HepG2 (cell line): ENCODE results near the gene ZNF627. TPM values are rescaled to one million over a fixed set of nuclear protein-coding genes. Genes with fewer than 3 reads are reported as not detected.

Source experiments
- ELF1 ChIP-seq: sonication (generic); formaldehyde crosslinking; IDR thresholded peaks from 2 replicates; pipeline ENCODE4 v1.4.0; 2020; ENCODE audit warnings: missing genetic modification reagents
- ESRRA ChIP-seq: sonication (generic); formaldehyde crosslinking; IDR thresholded peaks from 2 replicates; pipeline ENCODE4 v1.5.1; 2020; ENCODE audit warnings: mild to moderate bottlenecking, low read depth, missing genetic modification reagents
- ETV6 ChIP-seq: sonication (generic); formaldehyde crosslinking; conservative IDR thresholded peaks from 2 replicates; pipeline ENCODE4 v1.4.0; 2020; ENCODE audit warnings: missing genetic modification reagents
- GATAD1 ChIP-seq: IDR thresholded peaks from 2 replicates; pipeline ENCODE4 v1.6.1; 2016; ENCODE audit warnings: missing genetic modification reagents, missing compliant biosample characterization
- HNF4A ChIP-seq: sonication (generic); formaldehyde crosslinking; IDR thresholded peaks from 2 replicates; pipeline ENCODE4 v1.4.0; 2020; ENCODE audit warnings: missing genetic modification reagents
- KDM2A ChIP-seq: sonication (generic); formaldehyde crosslinking; IDR thresholded peaks from 2 replicates; pipeline ENCODE4 v1.4.0; 2020; ENCODE audit warnings: low read depth, missing genetic modification reagents, borderline replicate concordance
- MXD4 ChIP-seq: IDR thresholded peaks from 2 replicates; pipeline ENCODE4 v1.6.1; 2016; ENCODE audit warnings: mild to moderate bottlenecking, missing biosample characterization, missing genetic modification reagents
- NFYC ChIP-seq: IDR thresholded peaks from 2 replicates; pipeline ENCODE4 v1.6.1; 2016; ENCODE audit warnings: missing genetic modification reagents, missing compliant biosample characterization
- POLR2A ChIP-seq, 2 experiments: IDR thresholded peaks; 2 replicates each; pipeline ENCODE4 v1.6.1; 2011; ENCODE audit warnings: low read depth in 2 of 2, low read length in 2 of 2, mild to moderate bottlenecking in 1 of 2, moderate library complexity in 1 of 2; ENCODE audit not compliant: insufficient read depth in 1 of 2
- RAD21 ChIP-seq: fragments of 450-650 bp; formaldehyde crosslinking; IDR thresholded peaks from 2 replicates; pipeline ENCODE4 v1.5.0; 2020; ENCODE audit warnings: mild to moderate bottlenecking
- RARA ChIP-seq: IDR thresholded peaks from 2 replicates; pipeline ENCODE4 v1.6.1; 2016; ENCODE audit warnings: missing genetic modification reagents, missing compliant biosample characterization
- ZNF430 ChIP-seq: sonication (generic); formaldehyde crosslinking; IDR thresholded peaks from 2 replicates; pipeline ENCODE4 v1.9.0; 2021; ENCODE audit warnings: mild to moderate bottlenecking, missing genetic modification reagents
- ZNF629 ChIP-seq: sonication (generic); formaldehyde crosslinking; conservative IDR thresholded peaks from 2 replicates; pipeline ENCODE4 v1.5.0; 2020; ENCODE audit warnings: missing genetic modification reagents
- ZNF766 ChIP-seq: sonication (generic); formaldehyde crosslinking; IDR thresholded peaks from 2 replicates; pipeline ENCODE4 v1.5.0; 2020; ENCODE audit warnings: missing genetic modification reagents, borderline replicate concordance
- ZNF792 ChIP-seq: IDR thresholded peaks from 2 replicates; pipeline ENCODE4 v1.6.1; 2016
- polyA plus RNA-seq, 8 experiments: library from polyadenylated mRNA; depleted of rRNA in 3 of 8; stranded (reverse) in 7 of 8; unstranded in 1 of 8; fragments of >200 nt; fragmentation: Illumina TruSeq in 4 of 8; extraction: Trizol in 4 of 8; gene quantifications; 2 replicates each; pipeline versions ENCODE4 v1.2.1 to v1.2.3, GENCODE V29; 2011 to 2016; ENCODE audit warnings: low read depth in 4 of 8, missing spikeins in 1 of 8, mixed read lengths in 1 of 8; ENCODE audit not compliant: insufficient read depth in 1 of 8
- total RNA-seq, 5 experiments: library from RNA; depleted of rRNA; stranded (reverse); fragments of >200 nt; fragmentation: Illumina TruSeq; extraction: Trizol; gene quantifications; 2 replicates each; pipeline ENCODE4 v1.2.3, GENCODE V29; 2016; ENCODE audit warnings: low read depth in 1 of 5
- TF ChIP-seq, protein P1 (sequence below), 2 experiments: sonication (generic) in 1 of 2; formaldehyde crosslinking in 1 of 2; IDR thresholded peaks; 2 replicates each; pipeline versions ENCODE4 v1.4.0 to v1.6.1; 2016 to 2020; ENCODE audit warnings: borderline replicate concordance in 1 of 2, low read depth in 1 of 2, mild to moderate bottlenecking in 1 of 2, missing genetic modification reagents in 1 of 2
- TF ChIP-seq, protein P2 (sequence below): IDR thresholded peaks from 2 replicates; pipeline ENCODE4 v1.4.0; 2020; ENCODE audit warnings: mild to moderate bottlenecking, missing genetic modification reagents
- TF ChIP-seq, protein P3 (sequence below): IDR thresholded peaks from 2 replicates; pipeline ENCODE4 v1.6.1; 2016
- TF ChIP-seq, protein P4 (sequence below): sonication (generic); formaldehyde crosslinking; IDR thresholded peaks from 2 replicates; pipeline ENCODE4 v1.4.0; 2020; ENCODE audit warnings: missing genetic modification reagents, borderline replicate concordance

Gene ZNF627
- total and polyA plus RNA-seq, 2 of the 13 experiments (the other 11 are each of a cell fraction or from before 2014, with no cell fraction given): 4.2 to 12.7 TPM

DNA sequence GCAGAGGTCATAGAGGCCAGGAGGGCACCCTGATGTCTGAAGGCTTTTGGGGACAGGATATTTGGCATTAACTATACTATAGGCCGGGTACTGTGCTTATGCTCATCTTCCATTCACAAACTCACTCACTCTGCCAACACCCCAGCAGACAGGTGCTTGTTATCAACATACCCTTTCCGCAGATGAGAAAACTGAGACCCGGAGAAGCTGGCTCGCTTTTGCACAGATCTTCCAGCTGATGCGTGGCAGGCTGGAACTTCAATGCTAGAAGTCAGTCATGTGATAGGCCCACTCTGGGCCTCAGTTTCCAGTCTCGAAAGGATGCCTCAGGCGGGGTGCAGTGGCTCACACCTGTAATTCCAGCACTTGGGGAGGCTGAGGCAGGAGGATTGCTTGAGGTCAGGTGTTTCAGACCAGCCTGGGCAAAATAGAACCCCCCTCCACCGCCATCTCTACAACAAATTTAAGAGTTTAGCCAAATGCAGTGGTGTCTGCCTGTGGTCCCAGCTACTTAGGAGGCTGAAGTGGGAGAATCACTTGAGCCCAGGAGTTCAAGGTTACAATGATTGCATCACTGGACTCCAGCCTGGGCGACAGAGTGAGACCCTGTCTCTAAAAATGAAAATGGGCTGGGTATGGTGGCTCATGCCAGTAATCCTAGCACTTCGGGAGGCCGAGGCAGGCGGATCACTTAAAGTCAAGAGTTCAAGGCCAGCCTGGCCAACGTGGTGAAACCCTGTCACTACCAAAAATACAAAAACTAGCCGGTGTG is 49.2 kb upstream of the ZNF627 start (continued):
- TF ChIP-seq, protein P1, sequence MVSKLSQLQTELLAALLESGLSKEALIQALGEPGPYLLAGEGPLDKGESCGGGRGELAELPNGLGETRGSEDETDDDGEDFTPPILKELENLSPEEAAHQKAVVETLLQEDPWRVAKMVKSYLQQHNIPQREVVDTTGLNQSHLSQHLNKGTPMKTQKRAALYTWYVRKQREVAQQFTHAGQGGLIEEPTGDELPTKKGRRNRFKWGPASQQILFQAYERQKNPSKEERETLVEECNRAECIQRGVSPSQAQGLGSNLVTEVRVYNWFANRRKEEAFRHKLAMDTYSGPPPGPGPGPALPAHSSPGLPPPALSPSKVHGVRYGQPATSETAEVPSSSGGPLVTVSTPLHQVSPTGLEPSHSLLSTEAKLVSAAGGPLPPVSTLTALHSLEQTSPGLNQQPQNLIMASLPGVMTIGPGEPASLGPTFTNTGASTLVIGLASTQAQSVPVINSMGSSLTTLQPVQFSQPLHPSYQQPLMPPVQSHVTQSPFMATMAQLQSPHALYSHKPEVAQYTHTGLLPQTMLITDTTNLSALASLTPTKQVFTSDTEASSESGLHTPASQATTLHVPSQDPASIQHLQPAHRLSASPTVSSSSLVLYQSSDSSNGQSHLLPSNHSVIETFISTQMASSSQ (IDR thresholded peaks at IDR 0.05; ENCODE audit: low read depth): no peak
- TF ChIP-seq, protein P1 (CRISPR knock-in tag; IDR thresholded peaks at IDR 0.05; ENCODE audit: borderline replicate concordance): no peak
- TF ChIP-seq RAD21 (CRISPR knock-in tag): no peak
- TF ChIP-seq GATAD1 (CRISPR knock-in tag): no peak
- TF ChIP-seq ZNF629 (CRISPR knock-in tag): peak; percentile 79
- no peak for TF ChIP-seq ETV6 (CRISPR knock-in tag)
- TF ChIP-seq, protein P2, sequence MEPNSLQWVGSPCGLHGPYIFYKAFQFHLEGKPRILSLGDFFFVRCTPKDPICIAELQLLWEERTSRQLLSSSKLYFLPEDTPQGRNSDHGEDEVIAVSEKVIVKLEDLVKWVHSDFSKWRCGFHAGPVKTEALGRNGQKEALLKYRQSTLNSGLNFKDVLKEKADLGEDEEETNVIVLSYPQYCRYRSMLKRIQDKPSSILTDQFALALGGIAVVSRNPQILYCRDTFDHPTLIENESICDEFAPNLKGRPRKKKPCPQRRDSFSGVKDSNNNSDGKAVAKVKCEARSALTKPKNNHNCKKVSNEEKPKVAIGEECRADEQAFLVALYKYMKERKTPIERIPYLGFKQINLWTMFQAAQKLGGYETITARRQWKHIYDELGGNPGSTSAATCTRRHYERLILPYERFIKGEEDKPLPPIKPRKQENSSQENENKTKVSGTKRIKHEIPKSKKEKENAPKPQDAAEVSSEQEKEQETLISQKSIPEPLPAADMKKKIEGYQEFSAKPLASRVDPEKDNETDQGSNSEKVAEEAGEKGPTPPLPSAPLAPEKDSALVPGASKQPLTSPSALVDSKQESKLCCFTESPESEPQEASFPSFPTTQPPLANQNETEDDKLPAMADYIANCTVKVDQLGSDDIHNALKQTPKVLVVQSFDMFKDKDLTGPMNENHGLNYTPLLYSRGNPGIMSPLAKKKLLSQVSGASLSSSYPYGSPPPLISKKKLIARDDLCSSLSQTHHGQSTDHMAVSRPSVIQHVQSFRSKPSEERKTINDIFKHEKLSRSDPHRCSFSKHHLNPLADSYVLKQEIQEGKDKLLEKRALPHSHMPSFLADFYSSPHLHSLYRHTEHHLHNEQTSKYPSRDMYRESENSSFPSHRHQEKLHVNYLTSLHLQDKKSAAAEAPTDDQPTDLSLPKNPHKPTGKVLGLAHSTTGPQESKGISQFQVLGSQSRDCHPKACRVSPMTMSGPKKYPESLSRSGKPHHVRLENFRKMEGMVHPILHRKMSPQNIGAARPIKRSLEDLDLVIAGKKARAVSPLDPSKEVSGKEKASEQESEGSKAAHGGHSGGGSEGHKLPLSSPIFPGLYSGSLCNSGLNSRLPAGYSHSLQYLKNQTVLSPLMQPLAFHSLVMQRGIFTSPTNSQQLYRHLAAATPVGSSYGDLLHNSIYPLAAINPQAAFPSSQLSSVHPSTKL (CRISPR knock-in tag): peak; percentile 22; the same call in 1 of the 2 replicates
- TF ChIP-seq, protein P3, sequence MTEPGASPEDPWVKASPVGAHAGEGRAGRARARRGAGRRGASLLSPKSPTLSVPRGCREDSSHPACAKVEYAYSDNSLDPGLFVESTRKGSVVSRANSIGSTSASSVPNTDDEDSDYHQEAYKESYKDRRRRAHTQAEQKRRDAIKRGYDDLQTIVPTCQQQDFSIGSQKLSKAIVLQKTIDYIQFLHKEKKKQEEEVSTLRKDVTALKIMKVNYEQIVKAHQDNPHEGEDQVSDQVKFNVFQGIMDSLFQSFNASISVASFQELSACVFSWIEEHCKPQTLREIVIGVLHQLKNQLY (CRISPR knock-in tag): no peak
- no peak for TF ChIP-seq ZNF792 (CRISPR knock-in tag)
- no peak for TF ChIP-seq MXD4 (CRISPR knock-in tag)
- TF ChIP-seq HNF4A (CRISPR knock-in tag): peak; percentile 43; the same call in 1 of the 2 replicates
- TF ChIP-seq NFYC (CRISPR knock-in tag): no peak
- TF ChIP-seq ESRRA: no peak
- no peak for TF ChIP-seq ZNF430 (CRISPR knock-in tag)
- no peak for TF ChIP-seq ZNF766
- peak; percentile 60 for TF ChIP-seq RARA
- no peak for TF ChIP-seq ELF1 (CRISPR knock-in tag)
- TF ChIP-seq, protein P4, sequence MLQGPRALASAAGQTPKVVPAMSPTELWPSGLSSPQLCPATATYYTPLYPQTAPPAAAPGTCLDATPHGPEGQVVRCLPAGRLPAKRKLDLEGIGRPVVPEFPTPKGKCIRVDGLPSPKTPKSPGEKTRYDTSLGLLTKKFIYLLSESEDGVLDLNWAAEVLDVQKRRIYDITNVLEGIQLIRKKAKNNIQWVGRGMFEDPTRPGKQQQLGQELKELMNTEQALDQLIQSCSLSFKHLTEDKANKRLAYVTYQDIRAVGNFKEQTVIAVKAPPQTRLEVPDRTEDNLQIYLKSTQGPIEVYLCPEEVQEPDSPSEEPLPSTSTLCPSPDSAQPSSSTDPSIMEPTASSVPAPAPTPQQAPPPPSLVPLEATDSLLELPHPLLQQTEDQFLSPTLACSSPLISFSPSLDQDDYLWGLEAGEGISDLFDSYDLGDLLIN (CRISPR knock-in tag): no peak
- no peak for TF ChIP-seq KDM2A (CRISPR knock-in tag)
- TF ChIP-seq POLR2A (IDR thresholded peaks at IDR 0.05; ENCODE audit: insufficient read depth in 1 of 2, low read depth in 2 of 2, low read length in 2 of 2): no peak
